Lower lobe of right lung (tissue), 2 donors: ENCODE results near the gene GNAQ. TPM values are rescaled to one million over a fixed set of nuclear protein-coding genes. Genes with fewer than 3 reads are reported as not detected.
A peak's percentile ranks its signal among the peaks of the same experiment; 100 is the strongest.

ENCODE experiments used
- ATAC-seq, 2 donors: fragments of 200-7000 bp; cut with Tn5 transposase; one replicate each; pipeline ENCODE4 v1.9.1; 2020 to 2022; ENCODE audit warnings: mild to moderate bottlenecking in 2 of 2, moderate library complexity in 2 of 2
- DNase-seq: peaks from one replicate; pipeline ENCODE4 v3.0.0-alpha.2; 2020
- H3K27ac ChIP-seq: fragments of 200-600 bp; one replicate; pipeline ENCODE4 v1.8.0; 2022
- H3K27me3 ChIP-seq: fragments of 200-600 bp; one replicate; pipeline ENCODE4 v1.8.0; 2022; ENCODE audit warnings: low read depth
- H3K36me3 ChIP-seq: fragments of 200-600 bp; one replicate; pipeline ENCODE4 v1.8.0; 2022; ENCODE audit warnings: mild to moderate bottlenecking
- H3K4me1 ChIP-seq: fragments of 200-600 bp; one replicate; pipeline ENCODE4 v1.8.0; 2022
- H3K4me3 ChIP-seq: fragments of 200-600 bp; one replicate; pipeline ENCODE4 v1.8.0; 2022; ENCODE audit warnings: mild to moderate bottlenecking
- H3K9me3 ChIP-seq: fragments of 200-600 bp; one replicate; pipeline ENCODE4 v1.8.0; 2022
- CTCF ChIP-seq: fragments of 200-600 bp; IDR thresholded peaks from one replicate; pipeline ENCODE4 v1.8.0; 2022; ENCODE audit warnings: antibody characterized with exemption, mild to moderate bottlenecking
- intact Hi-C: fragments of 100-400 bp; cut with DNase I; formaldehyde crosslinking; loops from one replicate; pipeline ENCODE4 v1.11.0; 2022
- total RNA-seq: library from RNA; stranded (reverse); fragmentation: NEBNext Ultra II Directional; extraction: Animal tissue kit (Norgen Biotek cat#: 25700); gene quantifications from one replicate; pipeline ENCODE4 v1.2.1, GENCODE V29; 2021
- donor health status: DM: no; HTN: yes; CAD: no; lungs with severe emphysema.

GNAQ gene
- total RNA-seq, 1 donor from 2014 or later: 130 TPM

GRCh38 chr9:77843076-77843870, 188.3 kb downstream of the GNAQ start:
- intact Hi-C loops: no loop called here
- Histone ChIP-seq H3K27ac (no peak overlapping the region), H3K4me1 (peaks cover 57% of the 10 kb centered on the region), H3K4me3 (no peak overlapping the region), H3K9me3 (no peaks in the 10 kb centered on the region), H3K36me3 (no peaks in the 10 kb centered on the region), H3K27me3 (no peaks in the 10 kb centered on the region)
- ATAC-seq (no peak), DNase-seq (no peak)
- no peak for TF ChIP-seq CTCF

- intact Hi-C loops: no loop called here
- no peak overlapping the region for H3K27ac ChIP-seq
- DNase-seq: no peak
- peak; percentile 27 for TF ChIP-seq CTCF
- ATAC-seq: peak in 1 of 2 donors; percentile 17
- H3K4me3 ChIP-seq: no peak overlapping the region
- no peaks in the 10 kb centered on the region for H3K9me3 ChIP-seq
- H3K36me3 ChIP-seq: no peaks in the 10 kb centered on the region
- no peaks in the 10 kb centered on the region for H3K27me3 ChIP-seq
- peaks cover 43% of the 10 kb centered on the region for H3K4me1 ChIP-seq
Observed at GRCh38 chr9:77841739-77842386, 189.7 kb downstream of the GNAQ start.

GRCh38 chr9:77839459-77840140, 192.0 kb downstream of the GNAQ start:
- ATAC-seq (peak in 1 of 2 donors; percentile 9), DNase-seq (no peak)
- H3K36me3 ChIP-seq: no peaks in the 10 kb centered on the region
- H3K4me3 ChIP-seq: no peak overlapping the region
- H3K27me3 ChIP-seq: no peaks in the 10 kb centered on the region
- H3K4me1 ChIP-seq: peaks cover 24% of the 10 kb centered on the region
- intact Hi-C loops: no loop called here
- no peaks in the 10 kb centered on the region for H3K9me3 ChIP-seq
- H3K27ac ChIP-seq: no peak overlapping the region
- TF ChIP-seq CTCF: no peak

- TF ChIP-seq CTCF: no peak
- ATAC-seq: no peak
- no peak overlapping the region for H3K4me3 ChIP-seq
- peaks cover 24% of the 10 kb centered on the region for H3K4me1 ChIP-seq
- H3K36me3 ChIP-seq: no peaks in the 10 kb centered on the region
- DNase-seq: no peak
- H3K9me3 ChIP-seq: no peaks in the 10 kb centered on the region
- H3K27me3 ChIP-seq: no peaks in the 10 kb centered on the region
- H3K27ac ChIP-seq: no peak overlapping the region
- intact Hi-C loops: no loop called here
Observed at GRCh38 chr9:77838986-77839385, 192.6 kb downstream of the GNAQ start.

DNA sequence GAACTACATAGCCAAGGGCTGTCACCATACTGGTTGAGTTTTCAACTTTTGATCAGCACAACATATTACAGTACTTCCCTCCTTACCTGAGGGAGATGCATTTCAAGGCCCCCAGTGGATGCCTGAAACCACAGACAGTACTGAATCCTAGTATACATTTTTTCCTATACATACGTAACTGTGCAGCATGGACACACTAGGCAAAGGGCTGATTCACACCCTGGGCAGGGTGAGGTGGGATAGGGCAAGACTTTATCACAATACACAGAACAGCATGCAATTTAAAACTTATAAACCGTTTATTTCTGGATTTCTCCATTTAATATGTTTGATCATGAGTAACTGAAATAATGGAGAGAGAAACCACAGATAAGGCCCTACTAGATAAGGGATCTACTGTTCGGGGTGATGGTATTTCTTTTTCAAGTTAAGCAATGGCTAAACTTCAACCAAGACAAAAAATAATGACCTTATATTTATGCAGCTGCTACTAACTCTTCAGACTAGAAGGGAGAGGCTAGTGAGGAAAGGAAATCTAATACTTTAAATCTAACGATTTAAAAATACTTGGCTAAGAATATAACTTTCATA, 196.6 kb downstream of the GNAQ start:
- intact Hi-C loops: no loop called here
- H3K27me3 ChIP-seq: no peaks in the 10 kb centered on the region
- ATAC-seq (no peak), DNase-seq (no peak)
- no peak for TF ChIP-seq CTCF
- peaks cover 8% of the 10 kb centered on the region for H3K4me1 ChIP-seq
- H3K4me3 ChIP-seq: no peak overlapping the region
- no peaks in the 10 kb centered on the region for H3K9me3 ChIP-seq
- no peaks in the 10 kb centered on the region for H3K36me3 ChIP-seq
- no peak overlapping the region for H3K27ac ChIP-seq
